Measurements from ENCODE around the gene STRIP2. TPM values are rescaled to one million over a fixed set of nuclear protein-coding genes. Genes with fewer than 3 reads are reported as not detected.

STRIP2 gene
- total and polyA plus RNA-seq, 9 of the 15 experiments (the other 6 are each of a cell fraction or from before 2014, with no cell fraction given) = 10.1 to 81.8 (median 42.3) TPM

- TF ChIP-seq IFI16 (CRISPR knock-in tag; IDR thresholded peaks at IDR 0.05) (no peak), PBX2 (CRISPR knock-in tag; IDR thresholded peaks at IDR 0.05; ENCODE audit: low read depth) (no peak), PBX2 (tag; conservative IDR thresholded peaks at IDR 0.05; ENCODE audit: low read depth) (peak; percentile 61), RHOXF2B (CRISPR knock-in tag; conservative IDR thresholded peaks at IDR 0.05) (no peak), ZNF324 (CRISPR knock-in tag; IDR thresholded peaks at IDR 0.05) (no peak), ADNP (tag; IDR thresholded peaks at IDR 0.05) (0 out of 2 replicates have a peak, but pooled peaks have one; percentile 6), KLF1 (tag; IDR thresholded peaks at IDR 0.05) (no peak), POLR2B (IDR thresholded peaks at IDR 0.05; ENCODE audit: low read depth, partially characterized antibody) (no peak), POLR2AphosphoS2 (IDR thresholded peaks at IDR 0.05; ENCODE audit: low read length) (no peak), NBN (IDR thresholded peaks at IDR 0.05; ENCODE audit: low read depth) (0 out of 2 replicates have a peak, but pooled peaks have one; percentile 52), ZNF316 (IDR thresholded peaks at IDR 0.05) (peak; percentile 83), STAT5B (CRISPR knock-in tag; IDR thresholded peaks at IDR 0.05) (no peak), MCM3 (IDR thresholded peaks at IDR 0.05) (no peak), MAFK (IDR thresholded peaks at IDR 0.05; ENCODE audit: low read length) (peak; percentile 47; the same call in 1 of the 2 replicates), TFAM (CRISPR knock-in tag; conservative IDR thresholded peaks at IDR 0.05) (no peak), CTCF (IDR thresholded peaks at IDR 0.05 in 2 of 3, conservative IDR thresholded peaks at IDR 0.05 in 1 of 3; ENCODE audit: insufficient read depth in 2 of 3, low read depth in 1 of 3, low read length in 3 of 3) (peak; percentile 67 to 86 (median 68)), ZEB2 (IDR thresholded peaks at IDR 0.05) (no peak)
- TF ChIP-seq, protein P1, sequence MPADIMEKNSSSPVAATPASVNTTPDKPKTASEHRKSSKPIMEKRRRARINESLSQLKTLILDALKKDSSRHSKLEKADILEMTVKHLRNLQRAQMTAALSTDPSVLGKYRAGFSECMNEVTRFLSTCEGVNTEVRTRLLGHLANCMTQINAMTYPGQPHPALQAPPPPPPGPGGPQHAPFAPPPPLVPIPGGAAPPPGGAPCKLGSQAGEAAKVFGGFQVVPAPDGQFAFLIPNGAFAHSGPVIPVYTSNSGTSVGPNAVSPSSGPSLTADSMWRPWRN (IDR thresholded peaks at IDR 0.05; ENCODE audit: low read depth) = no peak
- TF ChIP-seq, protein P2, sequence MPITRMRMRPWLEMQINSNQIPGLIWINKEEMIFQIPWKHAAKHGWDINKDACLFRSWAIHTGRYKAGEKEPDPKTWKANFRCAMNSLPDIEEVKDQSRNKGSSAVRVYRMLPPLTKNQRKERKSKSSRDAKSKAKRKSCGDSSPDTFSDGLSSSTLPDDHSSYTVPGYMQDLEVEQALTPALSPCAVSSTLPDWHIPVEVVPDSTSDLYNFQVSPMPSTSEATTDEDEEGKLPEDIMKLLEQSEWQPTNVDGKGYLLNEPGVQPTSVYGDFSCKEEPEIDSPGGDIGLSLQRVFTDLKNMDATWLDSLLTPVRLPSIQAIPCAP (CRISPR knock-in tag; IDR thresholded peaks at IDR 0.05; ENCODE audit: borderline replicate concordance) = no peak
- TF ChIP-seq, protein P3, sequence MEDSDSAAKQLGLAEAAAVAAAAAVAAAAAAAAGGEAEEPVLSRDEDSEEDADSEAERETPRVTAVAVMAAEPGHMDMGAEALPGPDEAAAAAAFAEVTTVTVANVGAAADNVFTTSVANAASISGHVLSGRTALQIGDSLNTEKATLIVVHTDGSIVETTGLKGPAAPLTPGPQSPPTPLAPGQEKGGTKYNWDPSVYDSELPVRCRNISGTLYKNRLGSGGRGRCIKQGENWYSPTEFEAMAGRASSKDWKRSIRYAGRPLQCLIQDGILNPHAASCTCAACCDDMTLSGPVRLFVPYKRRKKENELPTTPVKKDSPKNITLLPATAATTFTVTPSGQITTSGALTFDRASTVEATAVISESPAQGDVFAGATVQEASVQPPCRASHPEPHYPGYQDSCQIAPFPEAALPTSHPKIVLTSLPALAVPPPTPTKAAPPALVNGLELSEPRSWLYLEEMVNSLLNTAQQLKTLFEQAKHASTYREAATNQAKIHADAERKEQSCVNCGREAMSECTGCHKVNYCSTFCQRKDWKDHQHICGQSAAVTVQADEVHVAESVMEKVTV (CRISPR knock-in tag; IDR thresholded peaks at IDR 0.05) = peak; percentile 39; the same call in 1 of the 2 replicates
Measured at GRCh38 chr7:129401967-129402860, 32.0 kb upstream of the STRIP2 start (continued).

Data from K562 (cell line).